Measurements from ENCODE around the gene BDP1.
"Not testable (repeated sequence)": the region's sequence is repeated elsewhere in the genome, so short reads cannot be mapped to it uniquely, and the experiment has no call there.

Gene BDP1

DNA sequence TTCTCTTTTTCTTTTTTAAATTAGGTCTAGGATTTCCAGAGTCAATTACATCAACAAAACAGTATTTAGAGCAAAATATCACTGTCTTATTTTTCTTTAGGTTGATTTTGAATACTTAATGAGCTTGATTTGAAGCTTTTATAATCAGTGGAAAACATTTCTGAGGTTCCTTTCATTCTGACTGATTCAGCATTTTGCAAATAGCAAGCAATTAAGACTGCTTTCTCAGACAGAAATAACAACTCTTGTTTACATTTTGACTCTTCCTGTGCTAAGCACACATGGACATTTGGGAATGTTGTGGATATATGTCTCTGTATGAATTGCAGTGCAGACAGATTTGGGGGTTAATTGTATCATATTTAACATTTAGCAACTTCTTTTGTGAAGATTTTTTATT lies 109.4 kb downstream of the BDP1 start:
- peaks cover 7% of the 10 kb centered on the region for H3K36me3 ChIP-seq (replicated peaks; ENCODE audit: low read depth, low read length)
- H4K20me1 ChIP-seq (ENCODE audit: insufficient read depth, low read length): no peaks in the 10 kb centered on the region
- no peaks in the 10 kb centered on the region for H3K27me3 ChIP-seq (ENCODE audit: low read depth, low read length)
- no peaks in the 10 kb centered on the region for H3K9me3 ChIP-seq (ENCODE audit: insufficient read depth, low read length)
- H3K27ac ChIP-seq (ENCODE audit: low read length): no peak overlapping the region
- no peak for TF ChIP-seq EZH2phosphoT487 (IDR thresholded peaks at IDR 0.05; ENCODE audit: low read depth)
- TF ChIP-seq, protein P1, sequence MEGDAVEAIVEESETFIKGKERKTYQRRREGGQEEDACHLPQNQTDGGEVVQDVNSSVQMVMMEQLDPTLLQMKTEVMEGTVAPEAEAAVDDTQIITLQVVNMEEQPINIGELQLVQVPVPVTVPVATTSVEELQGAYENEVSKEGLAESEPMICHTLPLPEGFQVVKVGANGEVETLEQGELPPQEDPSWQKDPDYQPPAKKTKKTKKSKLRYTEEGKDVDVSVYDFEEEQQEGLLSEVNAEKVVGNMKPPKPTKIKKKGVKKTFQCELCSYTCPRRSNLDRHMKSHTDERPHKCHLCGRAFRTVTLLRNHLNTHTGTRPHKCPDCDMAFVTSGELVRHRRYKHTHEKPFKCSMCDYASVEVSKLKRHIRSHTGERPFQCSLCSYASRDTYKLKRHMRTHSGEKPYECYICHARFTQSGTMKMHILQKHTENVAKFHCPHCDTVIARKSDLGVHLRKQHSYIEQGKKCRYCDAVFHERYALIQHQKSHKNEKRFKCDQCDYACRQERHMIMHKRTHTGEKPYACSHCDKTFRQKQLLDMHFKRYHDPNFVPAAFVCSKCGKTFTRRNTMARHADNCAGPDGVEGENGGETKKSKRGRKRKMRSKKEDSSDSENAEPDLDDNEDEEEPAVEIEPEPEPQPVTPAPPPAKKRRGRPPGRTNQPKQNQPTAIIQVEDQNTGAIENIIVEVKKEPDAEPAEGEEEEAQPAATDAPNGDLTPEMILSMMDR (IDR thresholded peaks at IDR 0.05; ENCODE audit: low read depth, low read length): no peak
- no peak overlapping the region for H2AFZ ChIP-seq (ENCODE audit: low read depth, low read length)
- H3K4me1 ChIP-seq (ENCODE audit: low read length): no peaks in the 10 kb centered on the region
- no peak overlapping the region for H3K9ac ChIP-seq (ENCODE audit: low read length)
- no peaks in the 10 kb centered on the region for H3K79me2 ChIP-seq (ENCODE audit: low read length)
- H3K4me2 ChIP-seq (ENCODE audit: low read length): no peak overlapping the region
- no peak overlapping the region for H3K4me3 ChIP-seq (ENCODE audit: low read length)

DNA sequence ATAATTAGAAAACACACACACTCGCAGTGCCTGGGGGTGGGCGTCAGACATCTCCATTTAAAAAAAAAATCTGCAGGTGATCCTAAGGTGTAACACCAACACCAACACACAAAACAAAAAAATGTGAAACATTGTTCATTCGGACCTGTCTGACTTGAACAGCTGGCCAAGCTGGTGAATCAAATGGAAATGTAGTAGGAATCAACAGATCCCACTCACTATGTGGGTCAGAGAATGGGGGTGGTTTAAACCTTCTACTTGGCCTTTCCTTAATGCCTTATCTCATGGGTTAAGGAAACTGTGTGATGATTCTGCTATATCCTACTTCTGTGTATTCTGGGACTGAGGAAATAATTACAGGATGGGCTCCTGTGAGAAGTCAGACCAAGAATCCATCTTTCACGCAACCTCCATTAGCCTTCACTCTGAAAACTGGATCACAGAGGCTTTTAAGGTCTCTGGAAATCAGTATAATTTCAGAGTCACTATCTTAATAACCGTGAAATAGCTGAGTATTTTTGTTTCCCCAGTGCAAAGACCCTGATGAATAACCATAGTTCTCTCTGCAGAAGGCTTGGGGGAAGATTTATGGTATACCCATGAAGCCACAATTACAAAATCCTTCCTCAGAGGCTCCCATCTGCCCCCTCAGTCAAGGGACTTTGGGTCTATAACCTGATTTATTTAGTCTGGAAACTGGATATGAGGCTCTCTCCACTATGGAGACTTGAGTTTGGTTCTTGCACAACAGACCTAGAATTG lies 114.5 kb downstream of the BDP1 start:
- Histone ChIP-seq H4K20me1 (ENCODE audit: insufficient read depth, low read length) (no peaks in the 10 kb centered on the region), H3K27ac (ENCODE audit: low read length) (no peak overlapping the region), H3K9me3 (ENCODE audit: insufficient read depth, low read length) (no peaks in the 10 kb centered on the region), H3K27me3 (ENCODE audit: low read depth, low read length) (no peaks in the 10 kb centered on the region), H2AFZ (ENCODE audit: low read depth, low read length) (no peak overlapping the region), H3K4me1 (ENCODE audit: low read length) (no peaks in the 10 kb centered on the region), H3K4me3 (ENCODE audit: low read length) (no peak overlapping the region), H3K9ac (ENCODE audit: low read length) (no peak overlapping the region), H3K79me2 (ENCODE audit: low read length) (no peaks in the 10 kb centered on the region), H3K4me2 (ENCODE audit: low read length) (no peak overlapping the region), H3K36me3 (replicated peaks; ENCODE audit: low read depth, low read length) (peaks cover 2% of the 10 kb centered on the region)
- TF ChIP-seq, protein P1 (IDR thresholded peaks at IDR 0.05; ENCODE audit: low read depth, low read length): no peak
- no peak for TF ChIP-seq EZH2phosphoT487 (IDR thresholded peaks at IDR 0.05; ENCODE audit: low read depth)

GRCh38 chr5:71571811-71572210 lies 116.4 kb downstream of the BDP1 start:
- not testable (repeated sequence) for H2AFZ ChIP-seq (ENCODE audit: low read depth, low read length); H3K9me3 ChIP-seq (ENCODE audit: insufficient read depth, low read length); H3K27ac ChIP-seq (ENCODE audit: low read length); H3K79me2 ChIP-seq (ENCODE audit: low read length); H3K9ac ChIP-seq (ENCODE audit: low read length); H3K4me1 ChIP-seq (ENCODE audit: low read length); H4K20me1 ChIP-seq (ENCODE audit: insufficient read depth, low read length); H3K4me2 ChIP-seq (ENCODE audit: low read length); H3K4me3 ChIP-seq (ENCODE audit: low read length); H3K27me3 ChIP-seq (ENCODE audit: low read depth, low read length); H3K36me3 ChIP-seq (replicated peaks; ENCODE audit: low read depth, low read length)

DNA sequence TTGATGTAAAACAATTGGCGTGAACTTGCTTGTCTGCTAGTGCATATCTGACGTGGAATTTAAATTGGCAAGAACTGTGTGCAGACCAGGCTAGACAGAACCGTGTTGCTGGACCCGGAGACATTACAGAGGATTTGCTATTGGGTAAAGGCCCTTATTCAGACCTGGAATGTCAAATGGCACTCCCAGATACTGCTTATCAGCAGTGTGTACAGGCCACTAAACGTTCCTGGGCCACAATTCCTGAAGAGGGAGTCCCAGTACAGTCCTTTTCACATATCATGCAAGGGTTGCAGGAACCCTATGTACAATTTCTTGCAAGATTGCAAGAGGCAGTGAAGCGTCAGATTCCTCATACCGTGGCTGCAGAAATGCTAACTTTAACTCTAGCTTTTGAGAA lies 118.1 kb downstream of the BDP1 start:
- Histone ChIP-seq H3K4me3 (ENCODE audit: low read length) (no peak overlapping the region), H3K27me3 (ENCODE audit: low read depth, low read length) (no peaks in the 10 kb centered on the region), H3K4me1 (ENCODE audit: low read length) (no peaks in the 10 kb centered on the region), H4K20me1 (ENCODE audit: insufficient read depth, low read length) (no peaks in the 10 kb centered on the region), H3K79me2 (ENCODE audit: low read length) (no peaks in the 10 kb centered on the region), H3K36me3 (replicated peaks; ENCODE audit: low read depth, low read length) (peaks cover 3% of the 10 kb centered on the region), H3K9ac (ENCODE audit: low read length) (no peak overlapping the region), H3K4me2 (ENCODE audit: low read length) (no peak overlapping the region), H3K9me3 (ENCODE audit: insufficient read depth, low read length) (no peaks in the 10 kb centered on the region), H2AFZ (ENCODE audit: low read depth, low read length) (no peak overlapping the region), H3K27ac (ENCODE audit: low read length) (no peak overlapping the region)
- TF ChIP-seq, protein P1 (IDR thresholded peaks at IDR 0.05; ENCODE audit: low read depth, low read length): no peak
- no peak for TF ChIP-seq EZH2phosphoT487 (IDR thresholded peaks at IDR 0.05; ENCODE audit: low read depth)

- not testable (repeated sequence) for H3K27me3 ChIP-seq (ENCODE audit: low read depth, low read length); H3K79me2 ChIP-seq (ENCODE audit: low read length); H4K20me1 ChIP-seq (ENCODE audit: insufficient read depth, low read length); H3K9me3 ChIP-seq (ENCODE audit: insufficient read depth, low read length); H3K4me3 ChIP-seq (ENCODE audit: low read length); H3K9ac ChIP-seq (ENCODE audit: low read length); H3K4me2 ChIP-seq (ENCODE audit: low read length); H3K27ac ChIP-seq (ENCODE audit: low read length); H3K4me1 ChIP-seq (ENCODE audit: low read length); H2AFZ ChIP-seq (ENCODE audit: low read depth, low read length); H3K36me3 ChIP-seq (replicated peaks; ENCODE audit: low read depth, low read length)
Observed at GRCh38 chr5:71575588-71575987, 120.1 kb downstream of the BDP1 start.

Measured in OCI-LY3 (cell line).